GM12873 (cell line): Measurements from ENCODE around the gene SLC8B1.

ENCODE experiments used
- TF ChIP-seq, protein P1 (sequence below): IDR thresholded peaks from 2 replicates; pipeline ENCODE4 v1.5.1; 2012; ENCODE audit warnings: low read depth, mild to moderate bottlenecking, moderate library complexity, low read length, control low read depth; ENCODE audit not compliant: insufficient read depth; ENCODE audit errors: missing control alignments

SLC8B1 gene

GRCh38 chr12:113329022-113329790 lies 5.7 kb downstream of the SLC8B1 start:
- TF ChIP-seq, protein P1, sequence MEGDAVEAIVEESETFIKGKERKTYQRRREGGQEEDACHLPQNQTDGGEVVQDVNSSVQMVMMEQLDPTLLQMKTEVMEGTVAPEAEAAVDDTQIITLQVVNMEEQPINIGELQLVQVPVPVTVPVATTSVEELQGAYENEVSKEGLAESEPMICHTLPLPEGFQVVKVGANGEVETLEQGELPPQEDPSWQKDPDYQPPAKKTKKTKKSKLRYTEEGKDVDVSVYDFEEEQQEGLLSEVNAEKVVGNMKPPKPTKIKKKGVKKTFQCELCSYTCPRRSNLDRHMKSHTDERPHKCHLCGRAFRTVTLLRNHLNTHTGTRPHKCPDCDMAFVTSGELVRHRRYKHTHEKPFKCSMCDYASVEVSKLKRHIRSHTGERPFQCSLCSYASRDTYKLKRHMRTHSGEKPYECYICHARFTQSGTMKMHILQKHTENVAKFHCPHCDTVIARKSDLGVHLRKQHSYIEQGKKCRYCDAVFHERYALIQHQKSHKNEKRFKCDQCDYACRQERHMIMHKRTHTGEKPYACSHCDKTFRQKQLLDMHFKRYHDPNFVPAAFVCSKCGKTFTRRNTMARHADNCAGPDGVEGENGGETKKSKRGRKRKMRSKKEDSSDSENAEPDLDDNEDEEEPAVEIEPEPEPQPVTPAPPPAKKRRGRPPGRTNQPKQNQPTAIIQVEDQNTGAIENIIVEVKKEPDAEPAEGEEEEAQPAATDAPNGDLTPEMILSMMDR: no peak

DNA sequence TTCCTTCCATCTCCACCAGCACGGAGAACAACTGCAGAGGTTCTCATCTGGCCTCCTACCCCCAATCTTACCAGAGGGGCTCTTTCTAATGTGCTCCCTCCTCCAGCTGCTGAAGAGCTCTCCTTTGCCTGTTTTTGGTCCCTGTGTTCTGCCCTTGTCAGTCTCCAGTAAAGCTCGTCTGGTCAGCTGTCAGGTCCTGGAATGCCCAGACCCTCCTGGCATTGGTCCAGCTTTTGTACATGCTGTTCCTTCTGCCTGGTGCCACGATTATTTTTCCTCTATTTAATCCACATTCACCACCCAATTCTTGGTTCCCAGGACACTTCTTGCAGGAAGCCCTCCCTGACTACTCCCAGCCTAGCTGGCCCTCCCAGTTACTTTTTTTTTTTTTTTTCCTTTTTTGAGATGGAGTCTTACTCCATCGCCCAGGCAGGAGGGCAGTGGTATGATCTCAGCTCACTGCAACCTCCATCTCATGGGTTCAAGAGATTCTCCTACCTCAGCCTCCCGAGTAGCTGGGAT lies 6.5 kb downstream of the SLC8B1 start:
- TF ChIP-seq, protein P1: no peak

DNA sequence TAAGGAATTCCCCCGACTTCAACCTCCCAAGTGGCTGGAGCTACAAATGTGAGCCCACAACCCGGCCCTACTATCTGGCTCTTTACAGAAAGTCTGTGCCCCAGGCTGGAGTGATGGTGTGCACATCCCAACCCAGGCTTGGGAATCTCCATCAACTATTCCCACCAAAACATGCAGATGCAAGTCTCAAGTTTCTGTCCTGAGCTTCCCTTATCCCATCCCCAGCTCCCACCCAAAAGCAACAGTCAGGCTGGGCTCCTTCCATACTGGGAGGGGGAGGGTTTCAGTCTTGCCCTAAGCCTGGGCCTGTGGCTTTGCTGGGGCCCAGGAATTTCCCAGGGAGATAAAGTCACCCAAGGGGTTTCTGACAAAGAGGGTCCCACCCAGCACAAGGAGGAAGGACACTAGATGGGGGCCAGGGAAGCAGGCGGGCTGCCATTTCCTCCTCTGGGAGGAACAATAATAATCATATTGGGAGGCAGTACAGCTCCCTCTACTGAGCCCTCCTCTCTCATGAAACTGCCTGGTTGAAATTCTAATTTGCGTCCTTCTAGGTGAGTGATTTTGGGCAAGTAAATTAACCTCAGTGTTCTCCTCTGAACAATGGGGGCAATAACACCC lies 8.0 kb downstream of the SLC8B1 start:
- TF ChIP-seq, protein P1: no peak

GRCh38 chr12:113325916-113326315 lies 9.0 kb downstream of the SLC8B1 start:
- TF ChIP-seq, protein P1: no peak

GRCh38 chr12:113322343-113322742 lies 12.6 kb downstream of the SLC8B1 start:
- TF ChIP-seq, protein P1: no peak

DNA sequence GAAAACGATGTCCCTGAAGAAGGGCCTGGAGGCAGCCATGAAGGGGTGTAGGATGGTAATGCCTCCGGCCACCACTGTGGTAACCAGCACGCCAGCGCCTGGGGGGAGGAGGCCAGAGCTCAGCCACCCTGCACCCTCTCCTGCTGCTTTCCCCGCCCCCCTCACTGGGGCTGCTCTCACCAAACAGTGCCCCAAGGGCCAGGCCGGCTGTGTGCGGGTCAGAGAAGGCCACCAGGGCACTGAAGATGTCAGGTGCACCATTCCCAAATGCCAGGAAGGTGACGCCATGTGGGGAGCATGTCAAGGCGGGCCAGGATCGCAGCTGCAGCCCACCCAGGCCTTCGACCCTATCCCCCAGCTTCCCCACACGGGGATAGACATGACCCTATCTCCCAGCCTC lies 14.5 kb downstream of the SLC8B1 start:
- TF ChIP-seq, protein P1: no peak

GRCh38 chr12:113318900-113319628 lies 15.8 kb downstream of the SLC8B1 start:
- TF ChIP-seq, protein P1: no peak
